Middle frontal gyrus (tissue), 1 donor: Measurements from ENCODE around the gene SH3BP5.

ENCODE experiments used
- DNase-seq: peaks from one replicate; pipeline ENCODE4 v3.0.0-alpha.2; 2015; ENCODE audit warnings: low spot score; ENCODE audit errors: extremely low spot score

The SH3BP5 gene

DNA sequence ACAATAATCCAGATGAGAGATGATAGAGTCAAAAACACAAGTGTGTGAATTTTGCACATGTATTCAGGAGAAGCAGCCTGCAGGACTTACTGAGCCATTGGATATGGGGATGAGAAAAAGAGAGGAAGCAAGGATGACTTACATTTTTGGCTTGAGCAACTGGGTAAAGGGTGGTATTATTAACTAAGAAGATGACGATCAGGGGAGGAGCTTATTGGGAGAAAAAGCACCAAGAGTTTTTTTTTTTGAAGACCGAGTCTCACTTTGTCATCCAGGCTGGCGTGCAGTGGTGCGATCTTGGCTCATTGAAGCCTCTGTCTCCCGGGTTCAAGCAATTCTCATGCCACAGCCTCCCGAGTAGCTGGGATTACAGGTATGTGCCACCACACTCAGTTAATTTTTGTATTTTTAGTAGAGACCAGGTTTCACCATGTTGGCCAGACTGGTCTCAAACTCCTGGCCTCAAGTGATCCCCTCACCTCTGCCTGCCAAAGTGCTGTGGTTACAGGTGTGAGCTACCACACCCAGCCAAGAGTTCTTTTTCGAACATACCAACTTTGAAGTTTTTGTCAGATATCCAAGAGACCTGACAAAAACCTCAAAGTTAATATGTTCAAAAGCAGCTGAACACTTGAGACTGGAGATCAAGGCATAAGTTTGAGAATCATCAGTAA, 14.8 kb upstream of the SH3BP5 start:
- no peak for DNase-seq

DNA sequence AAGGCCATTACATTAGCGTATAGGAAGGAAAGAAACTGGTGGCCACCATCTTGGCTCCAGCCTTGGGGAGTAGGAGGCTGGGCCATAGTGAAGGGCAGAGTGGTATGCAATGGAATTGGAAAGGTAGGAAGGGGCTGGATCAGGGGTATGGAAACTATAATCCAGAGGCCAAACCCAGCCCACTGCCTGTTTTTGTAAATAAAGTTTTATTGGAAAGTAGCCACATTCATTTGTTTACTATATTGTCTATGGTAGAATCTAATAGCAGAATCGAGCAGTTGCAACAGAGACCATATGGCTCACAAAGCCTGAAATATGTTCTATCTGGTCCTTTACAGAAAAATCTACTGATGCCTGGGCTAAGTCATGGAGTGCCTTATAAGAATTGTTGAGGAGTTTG, 14.1 kb upstream of the SH3BP5 start:
- DNase-seq = no peak

DNA sequence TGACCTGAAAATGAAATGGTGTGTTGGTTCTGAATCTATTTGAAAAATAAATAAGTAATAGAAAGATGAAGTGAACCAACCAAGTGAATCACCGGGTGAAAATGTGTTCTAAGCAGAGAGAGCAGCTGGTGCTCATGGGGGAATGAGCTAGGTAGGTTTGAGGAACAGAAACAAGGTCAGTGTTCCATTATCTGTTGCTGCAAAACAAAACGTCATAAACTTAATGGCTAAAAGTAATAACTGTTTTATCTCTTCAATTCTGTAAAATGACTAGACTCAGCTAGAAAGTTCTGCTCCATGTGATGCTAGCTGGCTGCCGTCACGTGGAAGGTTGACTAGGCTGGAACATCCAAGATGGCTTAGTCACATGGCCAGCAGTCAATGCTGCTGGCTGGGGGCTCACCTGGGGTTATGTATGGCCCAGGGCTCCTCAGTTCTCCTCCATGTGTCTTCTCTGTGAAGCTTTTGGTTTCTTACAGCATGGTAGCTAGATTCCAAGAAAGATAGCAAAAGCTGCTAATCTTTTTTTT, 13.3 kb upstream of the SH3BP5 start:
- no peak for DNase-seq

DNA sequence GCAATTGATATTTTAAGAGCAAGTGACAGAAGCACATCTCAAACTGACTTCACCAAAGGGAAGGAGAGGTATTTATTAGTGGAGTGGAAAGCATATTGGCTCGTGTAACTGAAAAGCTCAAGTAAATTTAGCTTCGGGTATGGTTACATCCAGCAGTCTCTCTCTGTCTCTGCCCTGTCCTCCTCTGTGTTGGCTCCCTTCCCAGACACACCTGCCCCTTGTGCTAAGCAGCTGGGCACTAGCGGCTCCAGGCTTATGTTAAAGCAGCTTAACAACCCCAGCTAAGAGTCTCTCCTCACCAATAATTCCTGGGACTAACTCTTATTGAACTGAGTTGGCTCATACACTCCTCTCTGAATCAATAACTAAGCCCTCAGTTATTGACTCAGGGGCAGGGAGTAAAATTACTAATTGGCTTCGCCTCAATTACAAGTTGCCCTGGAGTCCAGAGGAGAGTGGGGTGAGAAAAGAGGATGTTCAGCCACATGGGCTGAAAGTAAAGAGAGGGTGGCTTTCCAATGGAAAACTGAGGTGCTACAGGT, 12.8 kb upstream of the SH3BP5 start:
- DNase-seq = no peak

DNA sequence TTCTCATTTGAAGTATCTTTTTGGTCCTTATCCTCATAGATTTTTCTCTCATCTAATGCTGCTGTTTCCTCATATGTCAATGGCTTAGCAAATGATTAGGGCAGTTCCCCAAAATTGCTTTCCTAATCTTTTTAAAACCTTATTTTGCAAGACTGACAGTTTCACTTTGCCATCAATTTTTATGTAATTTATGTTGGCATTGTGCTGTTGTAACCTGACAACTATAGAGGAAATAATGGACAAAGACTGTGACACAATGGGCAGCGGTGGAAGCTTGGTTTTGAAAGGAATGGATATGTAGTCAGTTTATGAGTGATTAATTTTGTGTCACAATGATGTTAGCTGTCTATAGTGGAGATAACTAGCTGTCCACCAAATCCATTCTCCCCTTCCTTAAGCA, 10.6 kb upstream of the SH3BP5 start:
- no peak for DNase-seq

DNA sequence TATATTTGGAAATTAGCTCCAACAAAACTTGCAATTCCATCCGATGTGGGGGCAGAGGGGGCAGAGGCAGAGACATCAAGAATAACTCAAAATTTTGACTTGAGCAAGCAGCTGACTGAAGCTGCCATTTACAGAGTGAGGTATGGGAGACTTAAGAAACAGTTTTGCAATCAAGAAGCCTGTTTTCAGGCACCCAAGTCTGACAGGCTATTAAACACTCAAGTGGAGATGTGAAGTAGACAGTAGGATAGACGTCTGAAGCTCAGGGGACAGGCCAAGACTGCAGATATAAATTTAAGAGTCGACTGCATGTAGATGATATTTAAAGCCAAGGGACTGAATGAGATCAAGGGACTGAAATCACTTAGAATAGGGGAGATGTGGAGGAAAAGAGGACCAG, 9.9 kb upstream of the SH3BP5 start:
- no peak for DNase-seq

DNA sequence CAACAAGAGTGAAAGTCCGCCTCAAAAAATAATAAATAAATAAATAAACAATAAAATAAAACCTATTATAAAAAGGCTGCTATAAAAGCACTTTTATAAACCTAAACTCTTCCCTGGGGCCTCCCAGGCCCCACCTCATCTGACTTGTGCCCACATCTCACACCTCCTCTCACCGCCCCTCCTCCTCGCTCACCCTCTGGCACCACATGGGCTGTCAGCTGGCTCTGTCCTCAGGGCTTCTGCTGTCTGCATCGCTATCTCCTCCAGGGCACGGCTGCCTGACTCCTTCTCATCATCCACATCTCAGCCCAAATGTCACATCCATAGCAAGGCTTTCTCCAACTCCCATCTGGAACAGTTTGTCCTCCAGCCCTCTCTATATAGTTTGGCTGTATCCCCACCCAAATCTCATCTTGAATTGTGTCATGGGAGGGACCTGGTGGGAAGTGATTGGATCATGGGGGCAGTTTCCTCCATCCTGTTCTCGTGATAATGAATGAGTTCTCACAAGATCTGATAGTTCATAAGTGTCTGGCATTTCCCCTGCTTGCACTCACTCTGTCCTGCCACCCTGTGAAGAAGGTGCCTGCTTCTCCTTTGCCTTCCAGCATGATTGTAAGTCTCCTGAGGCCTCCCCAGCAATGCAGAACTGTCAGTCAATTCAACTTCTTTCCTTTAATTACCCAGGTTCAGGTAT, 8.8 kb upstream of the SH3BP5 start:
- DNase-seq = no peak

DNA sequence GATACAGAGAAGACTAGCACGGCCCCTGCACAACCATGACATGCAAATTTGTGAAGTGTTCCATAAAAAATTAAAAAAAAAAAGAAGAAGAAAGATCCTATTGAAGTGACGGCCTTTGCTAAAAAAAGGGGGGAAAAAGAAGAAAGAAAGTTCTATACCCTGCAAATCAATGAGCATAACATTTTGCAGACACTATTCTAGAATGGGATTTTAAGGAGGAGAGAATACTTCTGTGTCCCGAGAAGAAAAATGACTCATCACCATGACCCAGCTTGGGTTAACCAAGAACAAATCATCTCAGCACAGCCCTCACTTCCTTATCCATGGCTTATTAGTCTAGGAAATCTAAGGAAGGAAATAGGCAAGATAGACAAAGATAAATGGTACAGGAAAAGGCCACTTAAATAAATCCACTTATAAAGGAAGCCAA, 7.4 kb upstream of the SH3BP5 start:
- DNase-seq = no peak

DNA sequence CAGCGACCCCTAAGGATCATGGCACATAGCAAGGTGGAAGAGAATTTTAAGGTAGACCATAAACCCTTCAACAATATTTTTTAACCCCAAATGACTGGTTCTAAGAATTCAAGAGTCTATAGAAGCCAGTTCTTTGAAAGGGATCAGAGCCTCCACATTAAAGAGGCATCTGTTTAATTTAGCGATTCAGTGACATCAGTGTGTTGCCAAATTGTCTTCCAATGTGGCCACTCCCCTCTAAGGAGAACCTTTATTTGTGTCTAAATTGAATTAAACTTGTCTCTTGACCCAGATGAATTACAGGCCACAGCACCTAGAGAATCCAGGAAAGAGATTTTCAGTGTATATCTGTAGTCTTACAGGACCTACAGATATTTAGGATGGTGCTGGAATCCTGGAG, 6.6 kb upstream of the SH3BP5 start:
- DNase-seq = no peak

DNA sequence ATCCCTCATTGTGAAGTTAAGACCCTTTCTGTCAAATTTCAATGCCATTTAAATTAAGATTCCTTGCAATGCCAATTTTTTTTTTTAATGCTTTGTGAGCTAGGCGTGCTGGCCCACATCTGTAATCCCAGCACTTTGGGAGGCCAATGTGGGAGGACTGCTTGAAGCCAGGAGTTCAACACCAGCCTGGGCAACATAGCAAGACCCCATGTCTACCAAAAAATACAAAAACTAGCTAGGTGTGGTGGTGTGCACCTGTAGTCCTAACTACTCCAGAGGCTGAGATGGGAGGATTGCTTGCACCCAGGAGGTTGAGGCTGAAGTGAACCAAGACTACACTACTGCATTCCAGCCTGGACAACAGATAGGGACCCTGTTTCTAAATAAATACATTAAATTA, 5.6 kb upstream of the SH3BP5 start:
- DNase-seq = no peak

DNA sequence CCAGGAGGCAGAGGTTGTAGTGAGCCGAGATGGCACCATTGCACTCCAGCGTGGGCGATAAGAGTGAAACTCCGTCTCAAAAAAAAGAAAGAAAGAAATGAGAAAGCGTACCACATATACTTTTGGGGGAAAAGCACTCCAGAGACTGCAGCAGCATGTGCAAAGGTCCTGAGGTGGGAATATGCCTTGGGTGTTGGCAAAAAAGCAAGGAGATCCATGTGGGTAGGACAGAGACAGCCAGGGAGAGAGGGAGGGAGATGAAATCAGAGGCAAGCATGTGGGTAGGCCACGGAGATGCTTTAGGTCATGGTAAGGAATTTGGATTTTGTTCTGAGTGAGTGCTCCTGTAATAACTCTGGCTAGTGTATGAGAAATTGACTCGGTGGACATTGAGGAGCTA, 3.7 kb upstream of the SH3BP5 start:
- DNase-seq = no peak

DNA sequence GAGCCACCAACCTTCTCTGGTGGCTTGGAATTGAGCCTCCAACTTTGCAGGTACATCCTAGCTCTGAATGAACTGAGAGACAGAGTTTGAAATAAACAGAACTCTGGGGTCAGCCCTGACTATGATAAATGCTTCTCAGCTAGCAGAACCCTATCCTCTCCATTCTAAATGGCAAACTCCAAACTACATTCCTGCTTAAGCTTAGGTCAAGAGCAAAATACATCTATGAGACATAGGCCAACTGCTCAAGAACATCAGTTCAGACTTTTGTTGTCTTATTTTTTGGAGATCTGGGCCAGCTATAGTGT, 1.5 kb upstream of the SH3BP5 start:
- DNase-seq = no peak

DNA sequence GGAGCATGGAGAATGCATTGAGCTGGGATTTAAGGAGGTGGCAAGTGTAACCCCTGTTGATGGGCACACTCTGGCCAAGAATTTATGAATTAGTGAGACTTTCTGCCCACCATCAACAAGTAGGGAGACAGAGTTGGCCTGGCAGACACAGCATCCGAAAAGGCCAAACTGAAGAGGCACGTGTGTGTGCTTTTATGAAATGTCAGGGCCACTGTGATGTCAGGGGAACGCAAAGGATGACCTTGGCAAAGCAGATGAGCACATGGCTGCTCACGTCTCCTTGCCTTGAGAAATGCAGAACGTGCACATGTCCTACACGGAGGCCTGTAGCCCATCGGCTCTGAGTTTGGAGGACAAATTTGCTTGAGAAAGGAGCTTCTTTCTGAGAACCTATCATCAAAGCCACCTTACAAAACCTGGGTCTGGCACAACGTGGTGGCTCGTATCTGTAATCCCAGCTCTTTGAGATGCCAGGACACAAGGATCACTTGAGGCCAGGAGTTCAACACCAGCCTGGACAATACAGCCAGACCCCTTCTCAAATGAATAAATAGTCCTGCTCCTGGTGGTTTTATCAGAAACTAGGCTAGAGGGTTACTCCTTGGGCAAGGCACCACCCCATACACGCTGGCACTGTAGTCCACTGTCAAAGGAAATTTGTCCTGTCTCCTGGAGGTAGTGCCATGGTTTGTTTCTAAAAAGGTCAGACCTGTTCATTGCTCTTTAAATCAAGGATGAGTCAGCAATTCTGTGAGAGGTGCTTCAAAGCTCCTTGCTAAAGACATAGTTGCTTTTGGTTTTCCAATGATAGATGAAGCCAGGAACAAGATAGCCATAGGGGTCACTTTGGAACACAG, 941 bp upstream of the SH3BP5 start:
- no peak for DNase-seq

DNA sequence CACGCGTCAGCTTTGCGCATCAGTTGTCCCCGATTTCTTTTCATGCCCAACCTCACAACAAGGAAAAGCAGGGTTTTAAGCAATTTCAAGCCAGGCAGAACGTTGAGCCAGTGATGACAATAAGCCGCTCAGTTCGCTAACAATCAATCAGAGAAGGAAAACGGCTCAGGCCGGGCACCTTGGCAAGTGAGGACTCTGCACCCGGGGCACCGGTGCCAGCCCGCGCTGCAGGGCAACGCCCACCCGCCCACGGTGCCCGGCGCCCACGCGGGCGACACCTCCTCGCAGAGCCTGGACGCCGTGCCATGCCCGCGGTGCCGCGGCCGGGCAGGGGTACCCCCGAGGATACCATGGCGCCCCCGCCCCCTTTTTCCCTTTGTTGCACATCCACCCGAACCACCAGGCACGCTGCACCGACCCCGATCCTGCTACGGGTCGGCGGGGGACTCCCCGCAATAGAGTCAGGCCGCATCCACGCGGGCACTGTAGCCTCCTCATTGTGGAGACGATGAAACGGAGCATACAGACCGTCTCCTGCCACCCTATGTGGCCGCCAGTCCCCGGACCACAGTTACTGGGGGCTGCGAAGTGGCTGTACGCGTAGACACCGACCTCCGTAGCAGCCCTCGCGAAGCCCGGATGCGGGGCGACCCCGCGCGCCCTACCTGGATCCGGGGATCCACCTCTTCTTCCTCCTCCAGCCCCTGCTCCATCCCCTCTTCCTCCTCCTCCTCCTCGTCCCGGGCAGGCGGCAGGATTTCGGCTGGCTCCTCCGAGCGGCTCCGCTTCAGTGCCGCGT, 581 bp downstream of the SH3BP5 start:
- no peak for DNase-seq

DNA sequence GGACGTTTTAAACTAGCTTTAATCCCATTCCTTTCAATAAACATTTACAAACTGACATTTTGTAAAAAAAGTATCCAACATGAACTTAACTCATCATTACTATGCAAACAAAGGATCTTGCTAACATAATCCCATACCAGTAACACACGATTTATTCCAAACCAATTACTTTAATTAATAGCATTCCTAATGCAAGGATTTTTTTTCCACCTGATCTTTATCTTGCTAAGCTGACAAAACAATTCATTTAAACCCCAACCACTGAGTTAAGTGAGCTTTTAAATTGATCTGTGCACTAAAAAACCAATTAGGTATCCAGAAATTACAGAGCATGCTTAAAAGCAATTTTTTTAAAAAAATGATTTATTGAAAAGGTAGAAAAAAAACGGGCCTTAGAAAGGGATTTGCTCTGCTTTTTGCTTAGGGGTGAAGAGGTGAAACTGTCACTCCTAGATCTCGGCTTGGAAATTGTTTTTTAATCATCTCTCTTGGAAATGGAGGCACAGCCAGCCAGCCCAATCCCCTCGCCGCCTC, 1.2 kb downstream of the SH3BP5 start:
- DNase-seq = no peak

DNA sequence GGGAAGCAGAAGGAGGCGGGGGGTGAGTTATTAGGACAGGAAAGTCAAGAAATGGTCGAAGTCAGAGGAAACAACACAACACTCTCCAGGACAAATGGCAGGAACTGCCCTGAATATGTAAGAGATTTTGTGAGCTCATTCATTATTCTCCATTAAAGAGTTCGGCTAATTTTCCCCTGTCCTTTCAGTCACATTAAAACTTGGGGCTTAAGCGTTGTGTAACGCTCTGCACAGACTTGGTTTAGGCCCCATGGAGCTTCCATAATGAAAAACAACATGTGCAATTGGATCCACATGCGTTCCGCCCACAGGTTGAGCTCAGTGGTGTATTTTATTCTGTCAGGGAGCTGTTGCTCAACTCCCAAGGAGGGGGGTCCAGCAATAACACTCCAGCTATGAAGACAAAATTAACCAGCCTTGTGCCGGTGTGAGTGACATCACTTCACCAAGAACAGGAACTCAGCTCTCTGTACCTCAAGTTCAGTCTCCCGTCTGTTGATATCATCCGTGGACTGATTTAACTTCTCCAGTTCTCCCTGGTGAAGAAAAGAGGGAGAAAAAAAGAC, 2.3 kb downstream of the SH3BP5 start:
- no peak for DNase-seq

DNA sequence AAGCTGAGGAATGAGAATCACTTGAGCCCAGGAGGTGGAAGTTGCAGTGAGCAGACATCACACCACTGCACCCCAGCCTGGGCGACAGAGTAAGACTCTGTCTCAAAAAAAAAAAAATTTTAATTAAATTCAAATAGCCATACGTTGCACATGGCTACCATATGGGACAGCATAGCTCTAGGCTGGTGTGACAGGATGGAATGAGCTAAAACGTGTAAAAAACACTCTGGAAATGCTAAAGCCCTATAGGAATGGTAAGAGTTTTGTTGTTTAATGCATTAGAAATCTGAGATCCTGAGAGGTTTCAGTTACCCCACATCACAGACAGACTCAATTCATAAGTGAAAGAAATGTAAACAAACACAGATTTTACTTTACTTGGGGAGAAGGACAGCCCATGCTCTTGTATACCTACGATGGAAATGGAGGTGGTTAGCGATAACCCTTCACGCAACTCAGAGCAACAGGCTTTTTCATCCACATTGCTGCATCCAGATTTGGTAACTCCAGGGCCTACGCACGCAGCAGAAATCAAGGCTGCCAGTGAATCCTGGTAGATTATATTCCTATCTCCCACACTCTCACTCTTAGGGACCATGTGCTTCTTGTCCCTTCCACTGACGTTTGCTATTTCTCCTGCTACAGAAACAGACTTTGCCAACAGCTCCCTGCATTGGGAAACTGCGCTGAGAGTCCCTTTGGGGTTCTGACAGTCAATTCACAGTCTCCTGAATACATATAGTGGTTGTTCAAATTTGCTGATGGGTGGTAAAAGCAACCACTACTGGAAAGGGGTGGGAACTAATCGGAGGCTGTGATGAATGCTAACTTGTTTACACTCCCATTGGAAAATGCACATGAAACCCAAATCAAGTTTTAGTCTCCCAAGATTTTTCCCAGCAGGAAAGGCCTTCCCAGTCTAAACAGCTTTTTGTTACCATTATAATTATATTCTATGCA, 3.1 kb downstream of the SH3BP5 start:
- DNase-seq = no peak

DNA sequence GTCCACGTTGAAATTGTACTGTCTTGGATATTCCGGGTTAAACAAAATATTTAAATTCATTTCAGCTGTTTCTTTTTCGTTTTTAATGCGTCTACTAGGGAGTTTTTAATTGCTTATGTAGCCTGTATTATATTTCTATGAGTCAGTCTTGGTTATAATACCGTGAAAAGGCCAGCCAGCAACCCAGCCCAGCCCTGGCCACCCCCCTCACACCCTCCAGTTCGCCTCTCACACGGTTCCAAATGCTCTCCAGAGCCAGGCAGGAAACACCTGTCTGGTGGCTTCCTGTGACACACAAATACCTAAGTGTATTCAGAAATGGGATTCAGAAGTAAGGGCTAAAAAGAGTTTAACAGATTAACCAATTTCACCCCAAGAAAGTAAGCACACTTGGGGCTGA, 4.4 kb downstream of the SH3BP5 start:
- DNase-seq = no peak

DNA sequence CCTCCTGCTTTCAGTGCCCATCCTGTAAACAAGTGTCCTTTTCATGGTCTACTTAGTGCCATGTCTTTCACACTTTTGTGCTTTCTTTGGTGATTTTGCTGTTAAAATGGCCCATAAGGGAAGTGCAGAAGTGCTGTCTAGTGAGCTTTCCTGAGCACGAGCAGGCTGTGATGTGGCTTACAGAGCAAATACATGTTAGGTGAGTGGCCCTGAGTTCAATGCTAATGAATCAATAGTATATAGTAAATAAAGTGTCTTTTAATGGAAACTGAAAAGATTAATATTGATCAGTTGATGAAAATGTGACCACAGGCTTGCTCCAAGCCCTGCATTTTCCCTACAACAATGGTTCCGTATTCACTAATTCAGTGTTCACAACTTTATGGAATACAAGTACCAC, 5.7 kb downstream of the SH3BP5 start:
- DNase-seq = no peak
